Measurements from ENCODE around the gene UBR4.

GRCh38 chr1:19189270-19189669 lies 20.8 kb downstream of the UBR4 start:
- TF ChIP-seq, protein P1, sequence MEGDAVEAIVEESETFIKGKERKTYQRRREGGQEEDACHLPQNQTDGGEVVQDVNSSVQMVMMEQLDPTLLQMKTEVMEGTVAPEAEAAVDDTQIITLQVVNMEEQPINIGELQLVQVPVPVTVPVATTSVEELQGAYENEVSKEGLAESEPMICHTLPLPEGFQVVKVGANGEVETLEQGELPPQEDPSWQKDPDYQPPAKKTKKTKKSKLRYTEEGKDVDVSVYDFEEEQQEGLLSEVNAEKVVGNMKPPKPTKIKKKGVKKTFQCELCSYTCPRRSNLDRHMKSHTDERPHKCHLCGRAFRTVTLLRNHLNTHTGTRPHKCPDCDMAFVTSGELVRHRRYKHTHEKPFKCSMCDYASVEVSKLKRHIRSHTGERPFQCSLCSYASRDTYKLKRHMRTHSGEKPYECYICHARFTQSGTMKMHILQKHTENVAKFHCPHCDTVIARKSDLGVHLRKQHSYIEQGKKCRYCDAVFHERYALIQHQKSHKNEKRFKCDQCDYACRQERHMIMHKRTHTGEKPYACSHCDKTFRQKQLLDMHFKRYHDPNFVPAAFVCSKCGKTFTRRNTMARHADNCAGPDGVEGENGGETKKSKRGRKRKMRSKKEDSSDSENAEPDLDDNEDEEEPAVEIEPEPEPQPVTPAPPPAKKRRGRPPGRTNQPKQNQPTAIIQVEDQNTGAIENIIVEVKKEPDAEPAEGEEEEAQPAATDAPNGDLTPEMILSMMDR (IDR thresholded peaks at IDR 0.05): no peak
- no peak for TF ChIP-seq POLR2A (IDR thresholded peaks at IDR 0.05)
